HepG2 (cell line): ENCODE results near the gene DHX58. TPM values are rescaled to one million over a fixed set of nuclear protein-coding genes. Genes with fewer than 3 reads are reported as not detected.

ENCODE experiments used
- ERF ChIP-seq: IDR thresholded peaks from 2 replicates; pipeline ENCODE4 v1.6.1; 2018; ENCODE audit warnings: missing biosample characterization, missing genetic modification reagents
- NCOA5 ChIP-seq: sonication (generic); formaldehyde crosslinking; IDR thresholded peaks from 2 replicates; pipeline ENCODE4 v1.4.0; 2020; ENCODE audit warnings: missing genetic modification reagents
- TCF7L2 ChIP-seq: IDR thresholded peaks from 2 replicates; pipeline ENCODE4 v1.6.1; 2011; ENCODE audit warnings: mild to moderate bottlenecking, low read depth, low read length, moderate library complexity
- YEATS4 ChIP-seq: sonication (generic); formaldehyde crosslinking; IDR thresholded peaks from 2 replicates; pipeline ENCODE4 v1.4.0; 2020; ENCODE audit warnings: missing genetic modification reagents, borderline replicate concordance
- ZBTB21 ChIP-seq: sonication (generic); formaldehyde crosslinking; IDR thresholded peaks from 2 replicates; pipeline ENCODE4 v1.4.0; 2020; ENCODE audit warnings: missing genetic modification reagents
- ZNF101 ChIP-seq: sonication (generic); formaldehyde crosslinking; IDR thresholded peaks from 2 replicates; pipeline ENCODE4 v1.4.0; 2020; ENCODE audit warnings: mild to moderate bottlenecking, low read depth, missing genetic modification reagents, borderline replicate concordance
- ZNF407 ChIP-seq: sonication (generic); formaldehyde crosslinking; IDR thresholded peaks from one replicate; pipeline ENCODE4 v1.5.1; 2020; ENCODE audit warnings: mild to moderate bottlenecking, missing genetic modification reagents; ENCODE audit errors: not compliant biosample characterization
- ZNF546 ChIP-seq: sonication (generic); formaldehyde crosslinking; conservative IDR thresholded peaks from 2 replicates; pipeline ENCODE4 v1.8.1; 2023; ENCODE audit warnings: mild to moderate bottlenecking, missing genetic modification reagents
- ZNF850 ChIP-seq: sonication (generic); formaldehyde crosslinking; conservative IDR thresholded peaks from 2 replicates; pipeline ENCODE4 v1.9.0; 2021; ENCODE audit warnings: mild to moderate bottlenecking, missing genetic modification reagents
- polyA plus RNA-seq, 8 experiments: library from polyadenylated mRNA; depleted of rRNA in 3 of 8; stranded (reverse) in 7 of 8; unstranded in 1 of 8; fragments of >200 nt; fragmentation: Illumina TruSeq in 4 of 8; extraction: Trizol in 4 of 8; gene quantifications; 2 replicates each; pipeline versions ENCODE4 v1.2.1 to v1.2.3, GENCODE V29; 2011 to 2016; ENCODE audit warnings: low read depth in 4 of 8, missing spikeins in 1 of 8, mixed read lengths in 1 of 8; ENCODE audit not compliant: insufficient read depth in 1 of 8
- total RNA-seq, 5 experiments: library from RNA; depleted of rRNA; stranded (reverse); fragments of >200 nt; fragmentation: Illumina TruSeq; extraction: Trizol; gene quantifications; 2 replicates each; pipeline ENCODE4 v1.2.3, GENCODE V29; 2016; ENCODE audit warnings: low read depth in 1 of 5
- TF ChIP-seq, protein P1 (sequence below): sonication (generic); formaldehyde crosslinking; conservative IDR thresholded peaks from 2 replicates; pipeline ENCODE4 v1.5.0; 2020; ENCODE audit warnings: missing genetic modification reagents
- TF ChIP-seq, protein P2 (sequence below): sonication (generic); formaldehyde crosslinking; IDR thresholded peaks from 2 replicates; pipeline ENCODE4 v1.4.0; 2020; ENCODE audit warnings: missing genetic modification reagents, mild to moderate bottlenecking, borderline replicate concordance

The DHX58 gene
- total and polyA plus RNA-seq, 2 of the 13 experiments (the other 11 are each of a cell fraction or from before 2014, with no cell fraction given): 6.7 to 7.8 TPM

- TF ChIP-seq ZNF546 (CRISPR knock-in tag): no peak
- TF ChIP-seq, protein P1, sequence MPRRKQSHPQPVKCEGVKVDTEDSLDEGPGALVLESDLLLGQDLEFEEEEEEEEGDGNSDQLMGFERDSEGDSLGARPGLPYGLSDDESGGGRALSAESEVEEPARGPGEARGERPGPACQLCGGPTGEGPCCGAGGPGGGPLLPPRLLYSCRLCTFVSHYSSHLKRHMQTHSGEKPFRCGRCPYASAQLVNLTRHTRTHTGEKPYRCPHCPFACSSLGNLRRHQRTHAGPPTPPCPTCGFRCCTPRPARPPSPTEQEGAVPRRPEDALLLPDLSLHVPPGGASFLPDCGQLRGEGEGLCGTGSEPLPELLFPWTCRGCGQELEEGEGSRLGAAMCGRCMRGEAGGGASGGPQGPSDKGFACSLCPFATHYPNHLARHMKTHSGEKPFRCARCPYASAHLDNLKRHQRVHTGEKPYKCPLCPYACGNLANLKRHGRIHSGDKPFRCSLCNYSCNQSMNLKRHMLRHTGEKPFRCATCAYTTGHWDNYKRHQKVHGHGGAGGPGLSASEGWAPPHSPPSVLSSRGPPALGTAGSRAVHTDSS (CRISPR knock-in tag): no peak
- no peak for TF ChIP-seq ZNF850 (CRISPR knock-in tag)
- no peak for TF ChIP-seq ZNF101 (CRISPR knock-in tag)
- TF ChIP-seq, protein P2, sequence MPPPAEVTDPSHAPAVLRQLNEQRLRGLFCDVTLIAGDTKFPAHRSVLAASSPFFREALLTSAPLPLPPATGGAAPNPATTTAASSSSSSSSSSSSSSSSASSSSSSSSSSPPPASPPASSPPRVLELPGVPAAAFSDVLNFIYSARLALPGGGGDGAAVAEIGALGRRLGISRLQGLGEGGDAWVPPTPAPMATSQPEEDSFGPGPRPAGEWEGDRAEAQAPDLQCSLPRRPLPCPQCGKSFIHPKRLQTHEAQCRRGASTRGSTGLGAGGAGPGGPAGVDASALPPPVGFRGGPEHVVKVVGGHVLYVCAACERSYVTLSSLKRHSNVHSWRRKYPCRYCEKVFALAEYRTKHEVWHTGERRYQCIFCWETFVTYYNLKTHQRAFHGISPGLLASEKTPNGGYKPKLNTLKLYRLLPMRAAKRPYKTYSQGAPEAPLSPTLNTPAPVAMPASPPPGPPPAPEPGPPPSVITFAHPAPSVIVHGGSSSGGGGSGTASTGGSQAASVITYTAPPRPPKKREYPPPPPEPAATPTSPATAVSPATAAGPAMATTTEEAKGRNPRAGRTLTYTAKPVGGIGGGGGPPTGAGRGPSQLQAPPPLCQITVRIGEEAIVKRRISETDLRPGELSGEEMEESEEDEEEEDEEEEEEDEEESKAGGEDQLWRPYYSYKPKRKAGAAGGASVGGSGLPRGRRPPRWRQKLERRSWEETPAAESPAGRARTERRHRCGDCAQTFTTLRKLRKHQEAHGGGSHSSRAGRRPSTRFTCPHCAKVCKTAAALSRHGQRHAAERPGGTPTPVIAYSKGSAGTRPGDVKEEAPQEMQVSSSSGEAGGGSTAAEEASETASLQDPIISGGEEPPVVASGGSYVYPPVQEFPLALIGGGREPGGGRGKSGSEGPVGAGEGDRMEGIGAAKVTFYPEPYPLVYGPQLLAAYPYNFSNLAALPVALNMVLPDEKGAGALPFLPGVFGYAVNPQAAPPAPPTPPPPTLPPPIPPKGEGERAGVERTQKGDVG (CRISPR knock-in tag): no peak
- TF ChIP-seq ZBTB21 (CRISPR knock-in tag): no peak
- TF ChIP-seq ERF (CRISPR knock-in tag): no peak; the same call in 1 of the 2 replicates
- no peak for TF ChIP-seq YEATS4
- TF ChIP-seq TCF7L2: no peak
- no peak for TF ChIP-seq NCOA5 (CRISPR knock-in tag)
- no peak for TF ChIP-seq ZNF407
Measured at GRCh38 chr17:42087736-42088705, 24.5 kb downstream of the DHX58 start (continued).
